HEK293 (cell line): Measurements from ENCODE around the gene SYNPO.

ENCODE experiments used
- CTCF ChIA-PET: fragments of 350-600 bp; formaldehyde crosslinking; extraction: SDS; loops from one replicate; lab custom pipeline; 2021; ENCODE audit warnings: antibody characterized with exemption; lab: Yijun Ruan, JAX
- POLR2A ChIA-PET: fragments of 300-600 bp; formaldehyde crosslinking; extraction: SDS; loops from one replicate; lab custom pipeline; 2020; ENCODE audit warnings: antibody characterized with exemption, inconsistent platforms; lab: Yijun Ruan, JAX
- H3K27ac ChIP-seq: fragments of 200-500 bp; sonication (Bioruptor generic); 2 replicates; pipeline ENCODE4 v1.5.1; 2014; ENCODE audit warnings: low read depth, low read length, control low read depth, inconsistent platforms; ENCODE audit errors: extremely low read depth
- H3K36me3 ChIP-seq, 2 experiments: fragments of 200-500 bp in 1 of 2; sonication (Bioruptor generic) in 1 of 2; 1 replicate in 1 of 2; 2 replicates in 1 of 2; pipeline ENCODE4 v1.5.1; 2014 to 2017; ENCODE audit warnings: inconsistent platforms in 2 of 2, low read length in 2 of 2; ENCODE audit not compliant: control insufficient read depth in 2 of 2, insufficient read depth in 1 of 2
- H3K4me1 ChIP-seq: fragments of 200-500 bp; sonication (Bioruptor generic); 2 replicates; pipeline ENCODE4 v1.5.1; 2014; ENCODE audit warnings: mild to moderate bottlenecking, low read length, inconsistent platforms; ENCODE audit not compliant: control insufficient read depth, insufficient read depth
- H3K4me3 ChIP-seq: 2 replicates; pipeline ENCODE4 v1.5.1; 2011; ENCODE audit warnings: low read depth, mild to moderate bottlenecking, control low read depth, low read length, moderate library complexity
- H3K9me3 ChIP-seq: fragments of 200-500 bp; sonication (Bioruptor generic); 2 replicates; pipeline ENCODE4 v1.5.1; 2014; ENCODE audit warnings: low read depth, low read length, inconsistent platforms; ENCODE audit not compliant: control insufficient read depth, insufficient read depth
- SP7 ChIP-seq: fragments of 450-650 bp; formaldehyde crosslinking; IDR thresholded peaks from 2 replicates; pipeline ENCODE4 v1.5.1; 2016; ENCODE audit warnings: missing biosample characterization, missing genetic modification characterization
- ZEB2 ChIP-seq: fragments of 450-650 bp; formaldehyde crosslinking; IDR thresholded peaks from 2 replicates; pipeline ENCODE4 v1.5.1; 2016; ENCODE audit warnings: missing biosample characterization, missing genetic modification characterization
- ZNF335 ChIP-seq: fragments of 450-650 bp; formaldehyde crosslinking; conservative IDR thresholded peaks from 2 replicates; pipeline ENCODE4 v1.5.1; 2016; ENCODE audit warnings: missing biosample characterization, missing genetic modification characterization
- ZNF341 ChIP-seq: fragments of 450-650 bp; formaldehyde crosslinking; IDR thresholded peaks from 2 replicates; pipeline ENCODE4; 2016; ENCODE audit warnings: low read depth, missing biosample characterization, missing genetic modification characterization
- ZNF394 ChIP-seq: fragments of 450-650 bp; formaldehyde crosslinking; IDR thresholded peaks from 2 replicates; pipeline ENCODE4 v1.5.1; 2016; ENCODE audit warnings: missing biosample characterization, missing genetic modification characterization, mild to moderate bottlenecking, moderate library complexity, borderline replicate concordance
- ZNF416 ChIP-seq: fragments of 450-650 bp; formaldehyde crosslinking; IDR thresholded peaks from 2 replicates; pipeline ENCODE4 v1.5.1; 2016; ENCODE audit warnings: missing biosample characterization, missing genetic modification characterization
- ZNF510 ChIP-seq: fragments of 450-650 bp; formaldehyde crosslinking; IDR thresholded peaks from 2 replicates; pipeline ENCODE4 v1.5.1; 2018; ENCODE audit warnings: mild to moderate bottlenecking, missing genetic modification characterization, missing biosample characterization; ENCODE audit not compliant: insufficient replicate concordance
- ZNF623 ChIP-seq: fragments of 450-650 bp; formaldehyde crosslinking; IDR thresholded peaks from 2 replicates; pipeline ENCODE4 v1.5.1; 2016; ENCODE audit warnings: missing biosample characterization, missing genetic modification characterization
- ZNF639 ChIP-seq: fragments of 450-650 bp; formaldehyde crosslinking; IDR thresholded peaks from 2 replicates; pipeline ENCODE4 v1.5.1; 2016; ENCODE audit warnings: missing biosample characterization, missing genetic modification characterization
- ZSCAN16 ChIP-seq: fragments of 450-650 bp; formaldehyde crosslinking; IDR thresholded peaks from 2 replicates; pipeline ENCODE4 v1.5.1; 2016; ENCODE audit warnings: missing biosample characterization, missing genetic modification characterization
- TF ChIP-seq, protein P1 (sequence below): fragments of 450-650 bp; formaldehyde crosslinking; IDR thresholded peaks from 2 replicates; pipeline ENCODE4 v1.5.1; 2016; ENCODE audit warnings: missing biosample characterization, missing genetic modification characterization
- TF ChIP-seq, protein P2 (sequence below): fragments of 450-650 bp; formaldehyde crosslinking; IDR thresholded peaks from 2 replicates; pipeline ENCODE4 v1.5.1; 2016; ENCODE audit warnings: missing biosample characterization, missing genetic modification characterization
- TF ChIP-seq, protein P3 (sequence below): fragments of 450-650 bp; formaldehyde crosslinking; IDR thresholded peaks from 2 replicates; pipeline ENCODE4 v1.5.1; 2016; ENCODE audit warnings: missing biosample characterization, missing genetic modification characterization

SYNPO gene

GRCh38 chr5:150645070-150645700, 4.7 kb downstream of the SYNPO start (continued):
- TF ChIP-seq, protein P1, sequence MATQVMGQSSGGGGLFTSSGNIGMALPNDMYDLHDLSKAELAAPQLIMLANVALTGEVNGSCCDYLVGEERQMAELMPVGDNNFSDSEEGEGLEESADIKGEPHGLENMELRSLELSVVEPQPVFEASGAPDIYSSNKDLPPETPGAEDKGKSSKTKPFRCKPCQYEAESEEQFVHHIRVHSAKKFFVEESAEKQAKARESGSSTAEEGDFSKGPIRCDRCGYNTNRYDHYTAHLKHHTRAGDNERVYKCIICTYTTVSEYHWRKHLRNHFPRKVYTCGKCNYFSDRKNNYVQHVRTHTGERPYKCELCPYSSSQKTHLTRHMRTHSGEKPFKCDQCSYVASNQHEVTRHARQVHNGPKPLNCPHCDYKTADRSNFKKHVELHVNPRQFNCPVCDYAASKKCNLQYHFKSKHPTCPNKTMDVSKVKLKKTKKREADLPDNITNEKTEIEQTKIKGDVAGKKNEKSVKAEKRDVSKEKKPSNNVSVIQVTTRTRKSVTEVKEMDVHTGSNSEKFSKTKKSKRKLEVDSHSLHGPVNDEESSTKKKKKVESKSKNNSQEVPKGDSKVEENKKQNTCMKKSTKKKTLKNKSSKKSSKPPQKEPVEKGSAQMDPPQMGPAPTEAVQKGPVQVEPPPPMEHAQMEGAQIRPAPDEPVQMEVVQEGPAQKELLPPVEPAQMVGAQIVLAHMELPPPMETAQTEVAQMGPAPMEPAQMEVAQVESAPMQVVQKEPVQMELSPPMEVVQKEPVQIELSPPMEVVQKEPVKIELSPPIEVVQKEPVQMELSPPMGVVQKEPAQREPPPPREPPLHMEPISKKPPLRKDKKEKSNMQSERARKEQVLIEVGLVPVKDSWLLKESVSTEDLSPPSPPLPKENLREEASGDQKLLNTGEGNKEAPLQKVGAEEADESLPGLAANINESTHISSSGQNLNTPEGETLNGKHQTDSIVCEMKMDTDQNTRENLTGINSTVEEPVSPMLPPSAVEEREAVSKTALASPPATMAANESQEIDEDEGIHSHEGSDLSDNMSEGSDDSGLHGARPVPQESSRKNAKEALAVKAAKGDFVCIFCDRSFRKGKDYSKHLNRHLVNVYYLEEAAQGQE (tag by site-specific recombination) = no peak
- TF ChIP-seq, protein P2, sequence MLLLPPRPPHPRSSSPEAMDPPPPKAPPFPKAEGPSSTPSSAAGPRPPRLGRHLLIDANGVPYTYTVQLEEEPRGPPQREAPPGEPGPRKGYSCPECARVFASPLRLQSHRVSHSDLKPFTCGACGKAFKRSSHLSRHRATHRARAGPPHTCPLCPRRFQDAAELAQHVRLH (tag by site-specific recombination) = no peak
- TF ChIP-seq ZNF416 (no peak), ZSCAN16 (no peak), ZNF335 (tag by site-specific recombination) (no peak), ZNF510 (tag by site-specific recombination) (no peak), ZNF639 (tag by site-specific recombination) (0 out of 2 replicates have a peak, but pooled peaks have one; percentile 26), ZNF341 (tag by site-specific recombination) (0 out of 2 replicates have a peak, but pooled peaks have one; percentile 24), ZEB2 (0 out of 2 replicates have a peak, but pooled peaks have one; percentile 36)

DNA sequence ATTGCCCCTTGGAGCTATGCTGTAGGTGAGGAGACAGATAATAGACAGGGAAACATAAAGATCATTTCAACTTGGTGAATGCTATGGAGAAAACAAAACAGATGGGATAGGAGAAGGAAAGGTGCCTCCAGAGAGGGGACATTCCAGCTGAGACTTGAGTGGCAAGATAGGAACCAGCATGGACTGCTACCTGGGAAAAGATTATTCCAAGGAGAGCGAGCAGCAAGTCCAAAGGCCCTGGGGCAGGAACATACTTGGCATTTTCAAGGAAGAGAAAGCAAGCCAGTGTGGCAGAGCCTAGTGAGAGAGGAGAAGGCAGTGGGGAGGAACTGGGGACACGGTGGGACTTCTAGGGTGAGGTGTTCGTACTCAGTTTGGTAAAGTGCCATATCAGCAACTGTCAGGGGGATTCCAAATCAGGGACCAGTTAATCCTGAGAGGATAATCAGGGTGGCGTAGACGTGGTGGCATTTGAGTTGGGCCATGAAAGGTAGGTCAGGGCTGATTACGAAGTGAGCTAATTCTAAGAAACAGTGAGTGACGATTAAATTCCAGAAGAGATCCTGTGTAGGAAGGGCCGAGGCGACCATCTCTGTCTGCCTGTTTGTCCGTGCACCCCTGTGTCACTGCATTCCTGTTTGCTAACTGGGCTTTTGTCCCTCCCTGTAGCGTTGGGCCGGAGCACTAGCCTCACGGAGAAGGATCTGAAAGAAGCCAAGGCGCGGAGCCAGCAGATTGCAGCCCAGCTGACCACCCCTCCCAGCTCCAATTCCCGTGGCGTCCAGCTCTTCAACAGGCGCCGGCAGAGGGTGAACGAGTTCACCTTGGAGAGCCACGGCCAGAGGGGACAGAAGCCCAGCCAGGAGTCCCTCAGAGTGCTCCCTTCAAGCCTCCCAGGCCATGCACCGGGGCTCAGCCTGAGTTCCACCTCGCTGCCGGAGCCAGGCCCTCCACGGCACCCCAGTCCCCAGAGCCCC, 7.1 kb downstream of the SYNPO start:
- no peaks in the 10 kb centered on the region for H3K36me3 ChIP-seq
- TF ChIP-seq, protein P3, sequence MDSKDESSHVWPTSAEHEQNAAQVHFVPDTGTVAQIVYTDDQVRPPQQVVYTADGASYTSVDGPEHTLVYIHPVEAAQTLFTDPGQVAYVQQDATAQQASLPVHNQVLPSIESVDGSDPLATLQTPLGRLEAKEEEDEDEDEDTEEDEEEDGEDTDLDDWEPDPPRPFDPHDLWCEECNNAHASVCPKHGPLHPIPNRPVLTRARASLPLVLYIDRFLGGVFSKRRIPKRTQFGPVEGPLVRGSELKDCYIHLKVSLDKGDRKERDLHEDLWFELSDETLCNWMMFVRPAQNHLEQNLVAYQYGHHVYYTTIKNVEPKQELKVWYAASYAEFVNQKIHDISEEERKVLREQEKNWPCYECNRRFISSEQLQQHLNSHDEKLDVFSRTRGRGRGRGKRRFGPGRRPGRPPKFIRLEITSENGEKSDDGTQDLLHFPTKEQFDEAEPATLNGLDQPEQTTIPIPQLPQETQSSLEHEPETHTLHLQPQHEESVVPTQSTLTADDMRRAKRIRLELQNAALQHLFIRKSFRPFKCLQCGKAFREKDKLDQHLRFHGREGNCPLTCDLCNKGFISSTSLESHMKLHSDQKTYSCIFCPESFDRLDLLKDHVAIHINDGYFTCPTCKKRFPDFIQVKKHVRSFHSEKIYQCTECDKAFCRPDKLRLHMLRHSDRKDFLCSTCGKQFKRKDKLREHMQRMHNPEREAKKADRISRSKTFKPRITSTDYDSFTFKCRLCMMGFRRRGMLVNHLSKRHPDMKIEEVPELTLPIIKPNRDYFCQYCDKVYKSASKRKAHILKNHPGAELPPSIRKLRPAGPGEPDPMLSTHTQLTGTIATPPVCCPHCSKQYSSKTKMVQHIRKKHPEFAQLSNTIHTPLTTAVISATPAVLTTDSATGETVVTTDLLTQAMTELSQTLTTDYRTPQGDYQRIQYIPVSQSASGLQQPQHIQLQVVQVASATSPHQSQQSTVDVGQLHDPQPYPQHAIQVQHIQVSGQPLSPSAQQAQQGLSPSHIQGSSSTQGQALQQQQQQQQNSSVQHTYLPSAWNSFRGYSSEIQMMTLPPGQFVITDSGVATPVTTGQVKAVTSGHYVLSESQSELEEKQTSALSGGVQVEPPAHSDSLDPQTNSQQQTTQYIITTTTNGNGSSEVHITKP (tag by site-specific recombination) = 0 out of 2 replicates have a peak, but pooled peaks have one; percentile 34
- TF ChIP-seq SP7 (tag by site-specific recombination) = no peak
- TF ChIP-seq ZNF394 (tag by site-specific recombination) = no peak
- TF ChIP-seq ZNF623 (tag by site-specific recombination) = peak; percentile 92
- TF ChIP-seq, all 188 proteins: peak for 2
- ChIA-PET POLR2A (no interaction called here), CTCF (interaction anchor here (0.7 to 9.4 kb wide), 3 partner anchors 87 to 557 kb away, joined by 3 to 60 read pairs (median 5); no protein-coding TSS in a partner anchor)
- Histone ChIP-seq H3K27ac (no peak overlapping the region), H3K4me3 (no peak overlapping the region), H3K4me1 (peaks cover 14% of the 10 kb centered on the region), H3K9me3 (no peaks in the 10 kb centered on the region)
